ENCODE results near the gene POP4. TPM values are rescaled to one million over a fixed set of nuclear protein-coding genes. Genes with fewer than 3 reads are reported as not detected.

POP4 gene
- total RNA-seq, 1 donor from 2014 or later: 37.9 TPM

DNA sequence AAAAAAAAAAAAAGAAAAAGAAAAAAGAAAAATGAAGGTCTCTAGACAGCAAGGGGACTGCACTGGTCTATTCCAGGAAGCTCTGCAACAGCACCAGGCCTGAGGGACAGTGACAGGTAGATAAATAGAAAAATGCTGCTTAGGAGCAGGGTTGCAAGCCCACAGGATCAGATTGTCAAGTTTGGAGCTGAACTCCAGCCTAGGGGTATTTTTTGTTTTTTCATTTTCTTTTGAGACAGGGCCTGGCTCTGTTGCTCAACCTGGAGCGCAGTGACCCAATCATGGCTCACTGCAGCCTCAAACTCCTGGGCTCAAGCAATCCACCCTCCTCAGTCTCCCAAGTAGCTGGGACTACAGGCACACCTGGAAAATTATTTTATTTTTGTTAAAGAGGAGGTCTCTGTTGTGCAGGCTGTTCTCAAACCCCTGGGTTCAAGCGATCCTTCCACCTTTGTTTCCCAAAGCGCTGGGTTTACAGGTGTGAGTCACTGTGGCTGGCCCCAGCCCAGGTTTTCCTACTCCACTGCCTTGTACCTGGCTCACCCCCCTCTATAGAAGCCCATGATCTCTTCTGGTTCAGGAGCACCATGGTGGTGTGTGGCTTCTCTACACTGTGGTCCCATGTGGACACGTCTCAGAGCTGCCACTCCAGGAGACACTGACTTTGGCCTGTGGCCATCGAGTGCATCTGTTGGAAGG, 23.9 kb downstream of the POP4 start:
- Mint-ChIP-seq H3K27ac (ENCODE audit: unreplicated experiment) (no peak overlapping the region), H3K27me3 (ENCODE audit: unreplicated experiment) (peaks cover 2% of the 10 kb centered on the region), H3K4me3 (ENCODE audit: unreplicated experiment) (no peak overlapping the region), H3K36me3 (ENCODE audit: unreplicated experiment) (no peaks in the 10 kb centered on the region), H3K4me1 (ENCODE audit: low read depth, unreplicated experiment) (no peaks in the 10 kb centered on the region), H3K9me3 (ENCODE audit: unreplicated experiment) (no peaks in the 10 kb centered on the region)
- no peak for DNase-seq
- TF ChIP-seq, protein P1, sequence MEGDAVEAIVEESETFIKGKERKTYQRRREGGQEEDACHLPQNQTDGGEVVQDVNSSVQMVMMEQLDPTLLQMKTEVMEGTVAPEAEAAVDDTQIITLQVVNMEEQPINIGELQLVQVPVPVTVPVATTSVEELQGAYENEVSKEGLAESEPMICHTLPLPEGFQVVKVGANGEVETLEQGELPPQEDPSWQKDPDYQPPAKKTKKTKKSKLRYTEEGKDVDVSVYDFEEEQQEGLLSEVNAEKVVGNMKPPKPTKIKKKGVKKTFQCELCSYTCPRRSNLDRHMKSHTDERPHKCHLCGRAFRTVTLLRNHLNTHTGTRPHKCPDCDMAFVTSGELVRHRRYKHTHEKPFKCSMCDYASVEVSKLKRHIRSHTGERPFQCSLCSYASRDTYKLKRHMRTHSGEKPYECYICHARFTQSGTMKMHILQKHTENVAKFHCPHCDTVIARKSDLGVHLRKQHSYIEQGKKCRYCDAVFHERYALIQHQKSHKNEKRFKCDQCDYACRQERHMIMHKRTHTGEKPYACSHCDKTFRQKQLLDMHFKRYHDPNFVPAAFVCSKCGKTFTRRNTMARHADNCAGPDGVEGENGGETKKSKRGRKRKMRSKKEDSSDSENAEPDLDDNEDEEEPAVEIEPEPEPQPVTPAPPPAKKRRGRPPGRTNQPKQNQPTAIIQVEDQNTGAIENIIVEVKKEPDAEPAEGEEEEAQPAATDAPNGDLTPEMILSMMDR (IDR thresholded peaks at IDR 0.05; ENCODE audit: partially characterized antibody, unreplicated experiment): no peak

DNA sequence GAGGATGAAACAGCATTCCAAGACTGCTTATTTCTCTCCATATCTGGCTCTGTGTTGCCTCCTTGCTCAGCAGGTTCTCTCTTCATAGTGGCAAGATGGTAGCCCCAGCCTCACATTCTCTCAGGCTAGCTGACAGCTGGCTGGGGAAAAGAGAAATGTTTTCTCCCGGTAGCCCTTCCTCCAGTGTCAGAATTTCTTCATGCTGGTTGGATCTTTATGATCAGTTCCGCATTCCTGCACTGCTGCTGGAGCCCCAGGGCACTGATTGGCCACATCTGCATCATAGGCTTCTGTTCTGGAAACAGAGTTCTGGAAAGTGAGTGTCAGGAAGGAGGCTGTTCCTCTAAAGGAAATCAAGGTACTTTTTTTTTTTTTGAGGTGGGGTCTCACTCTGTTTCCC, 24.6 kb downstream of the POP4 start:
- H3K36me3 Mint-ChIP-seq (ENCODE audit: unreplicated experiment): no peaks in the 10 kb centered on the region
- H3K27ac Mint-ChIP-seq (ENCODE audit: unreplicated experiment): no peak overlapping the region
- peaks cover 2% of the 10 kb centered on the region for H3K27me3 Mint-ChIP-seq (ENCODE audit: unreplicated experiment)
- H3K4me1 Mint-ChIP-seq (ENCODE audit: low read depth, unreplicated experiment): no peaks in the 10 kb centered on the region
- no peak overlapping the region for H3K4me3 Mint-ChIP-seq (ENCODE audit: unreplicated experiment)
- no peaks in the 10 kb centered on the region for H3K9me3 Mint-ChIP-seq (ENCODE audit: unreplicated experiment)
- TF ChIP-seq, protein P1 (IDR thresholded peaks at IDR 0.05; ENCODE audit: partially characterized antibody, unreplicated experiment): no peak
- DNase-seq: no peak

DNA sequence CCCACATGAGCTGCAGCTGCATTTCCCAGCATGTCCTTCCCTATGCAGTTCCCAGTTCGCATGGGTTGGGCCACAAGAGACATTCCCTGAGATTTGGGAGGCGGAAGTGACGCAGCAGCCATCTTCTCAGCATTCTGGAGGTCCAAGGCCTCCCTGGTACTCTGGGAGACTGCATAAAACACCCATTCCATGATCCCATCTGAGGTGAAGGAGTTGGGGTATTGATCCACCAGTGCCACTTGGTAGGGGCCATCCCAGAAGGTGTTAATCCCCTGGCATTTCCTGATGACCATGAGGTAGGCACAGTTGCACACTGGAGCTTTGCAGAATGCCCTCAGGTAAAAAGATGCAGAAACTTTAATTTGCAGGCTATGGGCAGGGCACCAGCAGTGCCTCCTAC, 25.4 kb downstream of the POP4 start:
- peaks cover 5% of the 10 kb centered on the region for H3K27me3 Mint-ChIP-seq (ENCODE audit: unreplicated experiment)
- no peaks in the 10 kb centered on the region for H3K36me3 Mint-ChIP-seq (ENCODE audit: unreplicated experiment)
- TF ChIP-seq, protein P1 (IDR thresholded peaks at IDR 0.05; ENCODE audit: partially characterized antibody, unreplicated experiment): no peak
- DNase-seq: no peak
- H3K4me1 Mint-ChIP-seq (ENCODE audit: low read depth, unreplicated experiment): no peaks in the 10 kb centered on the region
- H3K4me3 Mint-ChIP-seq (ENCODE audit: unreplicated experiment): no peak overlapping the region
- H3K9me3 Mint-ChIP-seq (ENCODE audit: unreplicated experiment): no peaks in the 10 kb centered on the region
- no peak overlapping the region for H3K27ac Mint-ChIP-seq (ENCODE audit: unreplicated experiment)

DNA sequence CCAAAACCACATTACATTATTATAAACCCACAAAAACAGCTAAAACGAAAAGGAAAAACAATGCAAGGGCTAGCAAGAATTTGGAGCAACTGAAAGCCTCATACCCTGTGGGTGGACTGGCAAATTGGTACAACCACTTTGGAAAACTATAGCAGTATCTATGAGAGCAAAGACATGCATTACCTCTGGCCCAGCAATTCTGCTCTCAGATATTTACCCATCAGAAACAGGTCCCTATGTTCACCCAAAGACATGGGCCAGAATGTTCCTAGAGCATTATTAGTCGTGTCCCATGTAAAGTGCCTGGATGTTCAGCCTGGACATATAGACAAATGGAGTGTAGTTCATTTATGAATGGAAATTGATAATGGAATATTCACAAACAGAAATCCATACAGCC, 27.9 kb downstream of the POP4 start:
- no peak overlapping the region for H3K27ac Mint-ChIP-seq (ENCODE audit: unreplicated experiment)
- TF ChIP-seq, protein P1 (IDR thresholded peaks at IDR 0.05; ENCODE audit: partially characterized antibody, unreplicated experiment): no peak
- peaks cover 7% of the 10 kb centered on the region for H3K27me3 Mint-ChIP-seq (ENCODE audit: unreplicated experiment)
- H3K4me1 Mint-ChIP-seq (ENCODE audit: low read depth, unreplicated experiment): no peaks in the 10 kb centered on the region
- H3K4me3 Mint-ChIP-seq (ENCODE audit: unreplicated experiment): no peak overlapping the region
- no peaks in the 10 kb centered on the region for H3K9me3 Mint-ChIP-seq (ENCODE audit: unreplicated experiment)
- no peak for DNase-seq
- no peaks in the 10 kb centered on the region for H3K36me3 Mint-ChIP-seq (ENCODE audit: unreplicated experiment)

DNA sequence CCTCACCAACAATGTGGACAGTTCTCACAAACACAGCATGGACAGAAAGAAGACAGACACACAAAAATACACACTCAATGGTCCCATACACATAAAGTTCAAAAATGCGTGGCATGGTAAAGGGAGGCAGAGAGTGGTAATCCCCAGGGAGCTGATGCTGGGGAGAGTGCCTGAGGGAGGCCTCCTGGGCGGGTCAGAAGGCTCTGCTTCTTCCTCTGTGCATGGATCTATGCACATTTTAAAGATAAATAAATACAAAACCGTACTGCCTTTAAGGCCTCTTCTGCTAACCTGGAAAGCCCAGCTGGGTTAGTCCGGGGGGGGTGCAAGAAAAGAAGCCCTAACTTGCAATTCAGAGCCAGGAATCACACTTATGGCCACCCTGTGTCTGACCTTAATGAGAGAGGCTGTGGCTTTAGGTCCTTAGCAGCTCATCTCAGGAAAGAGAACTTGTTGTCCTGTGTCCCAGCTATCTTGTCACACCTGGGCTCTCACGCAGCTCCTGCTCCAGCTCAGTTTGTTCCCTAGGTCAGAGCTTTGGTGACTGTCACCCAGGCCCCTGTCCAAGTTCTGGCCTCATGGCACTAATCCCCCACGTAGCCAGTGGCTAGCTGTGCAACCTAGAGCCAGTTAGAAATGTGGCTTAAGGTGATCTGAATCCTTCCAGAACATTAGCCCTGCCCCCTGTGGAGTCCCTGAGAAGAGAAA, 28.5 kb downstream of the POP4 start:
- Mint-ChIP-seq H3K27me3 (ENCODE audit: unreplicated experiment) (peaks cover 7% of the 10 kb centered on the region), H3K27ac (ENCODE audit: unreplicated experiment) (no peak overlapping the region), H3K9me3 (ENCODE audit: unreplicated experiment) (peaks cover 2% of the 10 kb centered on the region), H3K4me1 (ENCODE audit: low read depth, unreplicated experiment) (no peaks in the 10 kb centered on the region), H3K36me3 (ENCODE audit: unreplicated experiment) (no peaks in the 10 kb centered on the region), H3K4me3 (ENCODE audit: unreplicated experiment) (no peak overlapping the region)
- TF ChIP-seq, protein P1 (IDR thresholded peaks at IDR 0.05; ENCODE audit: partially characterized antibody, unreplicated experiment): no peak
- DNase-seq: no peak
